Fibroblast of villous mesenchyme (primary cell): ENCODE results near the gene BTN2A1. TPM values are rescaled to one million over a fixed set of nuclear protein-coding genes. Genes with fewer than 3 reads are reported as not detected.
A peak's percentile ranks its signal among the peaks of the same experiment; 100 is the strongest.

ENCODE experiments used
- DNase-seq: peaks from one replicate; pipeline ENCODE4 v3.0.0-alpha.2; 2010; ENCODE audit warnings: low read depth
- H3K4me3 ChIP-seq: 2 replicates; pipeline ENCODE4 v1.5.1; 2011; ENCODE audit warnings: low read depth, mild to moderate bottlenecking, low read length
- total RNA-seq: library from RNA; depleted of rRNA; stranded (reverse); fragments of >200 nt; gene quantifications from 2 replicates; pipeline ENCODE4 v1.2.3, GENCODE V29; 2012
- TF ChIP-seq, protein P1 (sequence below): IDR thresholded peaks from 2 replicates; pipeline ENCODE4 v1.5.1; 2012; ENCODE audit warnings: low read depth, mild to moderate bottlenecking, low read length; ENCODE audit not compliant: insufficient read depth

The BTN2A1 gene
- total RNA-seq, 1 donor = 21.6 TPM

DNA sequence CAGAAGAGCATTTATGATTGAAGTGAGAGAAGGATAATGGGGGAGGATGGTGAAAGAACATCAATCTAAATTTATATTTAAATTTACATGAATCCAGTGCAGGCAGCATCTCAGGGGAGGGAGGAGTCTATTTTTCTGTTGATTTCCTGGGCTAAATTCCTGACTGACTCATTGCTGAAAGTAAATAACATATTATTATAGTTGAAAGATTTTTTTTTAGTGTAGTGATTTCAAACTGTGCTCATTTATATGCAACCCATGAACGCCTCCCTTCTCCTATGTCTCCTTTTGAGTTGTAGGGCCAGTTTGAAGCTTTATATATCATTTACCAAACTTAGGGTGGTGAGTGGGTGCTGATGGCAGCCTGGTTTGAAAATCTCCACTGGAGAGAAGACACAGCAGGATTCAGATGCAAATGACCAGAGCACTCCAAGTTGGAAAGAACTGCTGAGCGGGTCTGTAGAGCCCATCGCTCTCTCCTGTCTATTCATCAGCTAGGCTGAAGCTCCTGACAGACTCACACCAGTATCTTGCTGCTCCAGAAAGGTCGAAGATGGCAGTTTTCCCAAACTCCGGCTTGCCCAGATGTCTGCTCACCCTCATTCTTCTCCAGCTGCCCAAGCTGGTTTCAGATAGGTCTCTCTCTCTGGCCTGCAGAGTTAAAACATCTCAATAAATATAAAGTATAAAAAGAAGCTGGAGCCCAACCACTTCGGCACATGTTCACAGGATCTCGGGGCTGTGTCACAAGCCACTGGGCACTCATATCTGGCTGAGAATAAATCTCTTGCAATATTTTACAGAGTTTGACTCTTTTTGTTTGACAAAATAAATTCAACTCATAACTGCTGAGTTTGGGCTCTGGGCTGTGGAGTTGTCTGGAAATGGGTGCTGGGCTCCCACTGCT, 18.3 kb downstream of the BTN2A1 start:
- DNase-seq = peak; percentile 28
- TF ChIP-seq, protein P1, sequence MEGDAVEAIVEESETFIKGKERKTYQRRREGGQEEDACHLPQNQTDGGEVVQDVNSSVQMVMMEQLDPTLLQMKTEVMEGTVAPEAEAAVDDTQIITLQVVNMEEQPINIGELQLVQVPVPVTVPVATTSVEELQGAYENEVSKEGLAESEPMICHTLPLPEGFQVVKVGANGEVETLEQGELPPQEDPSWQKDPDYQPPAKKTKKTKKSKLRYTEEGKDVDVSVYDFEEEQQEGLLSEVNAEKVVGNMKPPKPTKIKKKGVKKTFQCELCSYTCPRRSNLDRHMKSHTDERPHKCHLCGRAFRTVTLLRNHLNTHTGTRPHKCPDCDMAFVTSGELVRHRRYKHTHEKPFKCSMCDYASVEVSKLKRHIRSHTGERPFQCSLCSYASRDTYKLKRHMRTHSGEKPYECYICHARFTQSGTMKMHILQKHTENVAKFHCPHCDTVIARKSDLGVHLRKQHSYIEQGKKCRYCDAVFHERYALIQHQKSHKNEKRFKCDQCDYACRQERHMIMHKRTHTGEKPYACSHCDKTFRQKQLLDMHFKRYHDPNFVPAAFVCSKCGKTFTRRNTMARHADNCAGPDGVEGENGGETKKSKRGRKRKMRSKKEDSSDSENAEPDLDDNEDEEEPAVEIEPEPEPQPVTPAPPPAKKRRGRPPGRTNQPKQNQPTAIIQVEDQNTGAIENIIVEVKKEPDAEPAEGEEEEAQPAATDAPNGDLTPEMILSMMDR = no peak
- no peak overlapping the region for H3K4me3 ChIP-seq

DNA sequence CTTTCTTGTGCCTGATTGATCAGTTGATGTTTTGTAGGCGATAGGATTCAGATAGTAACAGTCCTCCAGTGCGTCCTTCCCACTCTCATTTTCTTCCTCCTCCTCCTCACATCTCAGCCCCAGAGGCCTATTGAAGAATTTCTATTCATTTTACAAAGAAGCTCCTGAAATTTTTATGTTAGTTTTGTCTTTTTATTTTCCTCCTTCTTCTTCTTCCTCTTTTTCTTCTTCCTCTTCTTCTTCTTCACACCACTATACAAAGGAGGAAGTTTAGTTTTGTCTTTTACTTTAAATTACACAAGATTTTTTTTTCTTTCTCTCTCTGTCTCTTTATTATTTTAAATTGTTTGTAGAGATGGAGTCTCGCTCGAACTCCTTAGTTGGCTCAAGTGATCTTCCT, 19.1 kb downstream of the BTN2A1 start:
- H3K4me3 ChIP-seq = no peak overlapping the region
- DNase-seq = no peak
- TF ChIP-seq, protein P1 = no peak

DNA sequence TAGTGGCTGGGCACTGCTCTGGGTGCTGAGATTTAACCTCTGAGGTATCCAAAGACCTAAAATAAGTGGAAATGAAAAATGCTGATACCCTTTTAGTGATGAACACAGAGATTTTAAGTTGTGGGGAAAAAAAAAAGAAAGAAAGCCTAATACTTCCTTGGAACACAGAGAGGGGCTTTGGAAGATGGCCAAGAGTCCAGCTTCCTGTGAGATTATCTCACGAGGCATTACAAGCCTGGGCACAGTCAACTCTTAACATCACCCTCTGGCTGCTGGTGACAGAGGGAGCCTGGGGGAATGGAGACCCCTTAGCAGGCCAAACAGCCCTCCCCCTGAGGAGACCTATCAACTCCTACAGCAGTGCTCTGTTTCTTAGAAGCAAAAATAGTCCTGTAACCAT, 19.7 kb downstream of the BTN2A1 start:
- TF ChIP-seq, protein P1 = no peak

DNA sequence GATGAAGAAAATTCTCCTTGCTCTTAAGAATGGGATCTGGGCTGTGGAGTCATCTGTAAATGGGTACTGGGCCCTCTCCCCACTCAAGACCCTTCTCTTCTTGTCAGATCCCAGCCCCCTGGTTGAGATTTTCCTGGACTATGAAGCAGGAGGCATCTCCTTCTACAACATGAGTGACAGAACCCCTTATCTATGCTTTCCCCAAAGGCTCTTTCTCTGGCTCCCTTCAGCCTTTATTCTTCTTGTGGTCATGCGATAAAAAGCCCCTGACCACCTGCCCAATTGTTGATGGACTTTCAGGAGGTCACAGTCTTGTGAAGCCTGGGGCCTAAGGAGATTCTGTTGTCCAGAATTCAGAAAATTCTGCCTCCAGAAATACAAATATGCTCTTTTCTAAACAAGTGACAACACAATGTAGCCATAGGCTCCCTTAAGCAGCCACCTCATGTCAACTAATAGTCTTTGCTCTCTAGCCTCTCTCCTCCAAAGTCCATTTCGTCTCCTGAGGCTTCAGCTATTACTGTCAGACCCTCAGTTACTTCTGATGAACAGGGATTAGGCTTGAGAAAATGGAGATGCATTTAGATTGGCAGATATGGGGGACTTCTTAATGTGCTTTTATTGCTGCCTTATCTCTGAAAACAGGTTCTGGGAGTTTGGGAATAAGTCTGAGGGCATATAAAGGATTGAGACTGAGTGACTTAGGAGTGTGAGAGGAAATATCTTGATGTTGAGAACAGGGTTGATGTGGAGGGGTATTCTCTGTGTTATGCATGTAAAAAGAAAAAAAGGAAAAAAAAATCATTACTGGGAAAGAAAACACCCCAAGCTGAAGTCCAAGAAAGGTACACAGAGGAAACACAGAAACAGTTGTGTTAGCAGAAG, 20.6 kb downstream of the BTN2A1 start:
- H3K4me3 ChIP-seq = no peak overlapping the region
- DNase-seq = no peak
- TF ChIP-seq, protein P1 = no peak

More for the DNA sequence above, 19.7 kb downstream of the BTN2A1 start:
- H3K4me3 ChIP-seq = no peak overlapping the region
- DNase-seq = no peak

DNA sequence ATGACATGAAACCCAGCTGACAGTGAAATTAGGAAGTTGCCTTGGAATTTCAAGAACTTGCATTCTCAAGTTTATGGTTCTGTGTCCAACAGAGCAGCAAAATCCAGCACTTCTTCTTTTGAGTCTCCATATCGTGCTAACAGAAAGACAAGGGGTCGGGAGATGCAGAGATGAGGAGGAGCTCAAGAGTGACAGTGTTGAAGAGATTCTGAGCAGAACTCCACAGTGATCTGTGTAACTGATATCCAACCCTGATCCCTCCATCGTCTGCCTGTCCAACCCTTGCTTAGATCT, 21.2 kb downstream of the BTN2A1 start:
- TF ChIP-seq, protein P1 = no peak
- no peak overlapping the region for H3K4me3 ChIP-seq
- DNase-seq = no peak

DNA sequence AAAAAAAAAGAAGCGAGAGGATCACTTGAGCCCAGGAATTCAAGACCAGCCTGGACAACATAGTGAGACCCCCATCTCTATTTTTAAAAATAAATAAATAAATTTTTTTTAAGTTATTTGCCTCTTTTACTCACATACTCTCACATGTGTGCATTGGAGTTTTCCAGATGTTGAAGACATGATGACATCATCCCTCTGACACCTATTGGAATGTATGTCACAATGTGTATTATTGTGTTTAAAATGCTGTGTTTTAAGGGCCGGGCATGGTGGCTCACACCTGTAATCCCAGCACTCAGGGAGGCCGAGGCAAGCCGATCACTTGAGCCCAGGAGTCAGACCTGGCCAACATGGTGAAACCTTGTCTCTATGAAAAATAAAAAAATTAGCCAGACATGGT, 24.6 kb downstream of the BTN2A1 start:
- DNase-seq = no peak
- TF ChIP-seq, protein P1 = no peak

More for the DNA sequence above, 24.6 kb downstream of the BTN2A1 start:
- no peak overlapping the region for H3K4me3 ChIP-seq
